CD4-positive, alpha-beta T cell treated with Interleukin-15 for 4 hours (primary cell): ENCODE measurements around the gene NEURL1B.

ENCODE experiments used
- DNase-seq: peaks from one replicate; pipeline ENCODE4 v3.0.0-alpha.2; 2020; ENCODE audit warnings: low spot score

Gene NEURL1B

DNA sequence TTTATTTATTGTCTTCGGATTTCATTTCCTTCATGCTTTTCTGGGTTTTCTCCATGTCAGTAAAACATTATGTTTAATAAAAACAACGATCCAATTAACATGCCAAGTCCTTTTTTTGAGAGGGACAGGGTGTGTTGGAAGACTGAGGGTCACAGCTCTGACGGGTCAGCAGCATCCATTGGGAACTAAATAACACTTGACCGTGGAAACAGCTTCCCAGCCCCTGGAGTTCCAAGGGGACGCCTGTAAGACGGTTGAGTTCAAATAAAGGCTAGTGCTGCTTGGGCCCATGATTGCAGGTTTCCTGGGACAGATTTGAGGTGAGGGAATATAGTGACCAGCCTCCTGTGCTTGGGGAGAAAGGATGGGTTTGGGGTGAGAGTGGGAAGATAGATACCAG lies 30.4 kb upstream of the NEURL1B start:
- no peak for DNase-seq

GRCh38 chr5:172611913-172612312 lies 29.1 kb upstream of the NEURL1B start:
- DNase-seq: no peak

DNA sequence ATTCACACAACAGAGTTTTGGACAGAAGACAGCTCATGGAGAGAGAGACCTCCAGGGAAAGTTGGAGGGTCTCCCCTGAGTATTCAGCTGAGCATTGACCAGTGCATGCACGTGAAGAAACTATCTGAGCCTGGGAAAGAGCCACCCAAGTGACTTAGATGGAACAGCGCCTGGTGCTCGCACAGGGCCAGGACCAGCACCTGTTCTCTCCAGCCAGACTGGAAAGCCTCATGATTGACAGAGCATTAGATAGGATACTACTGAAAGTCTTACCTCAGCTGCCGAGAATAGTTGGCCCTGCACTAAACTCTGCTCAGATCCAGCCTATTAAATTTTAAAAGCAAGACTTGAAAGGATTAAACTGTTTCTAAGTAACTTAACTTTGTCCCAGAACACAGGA lies 28.3 kb upstream of the NEURL1B start:
- no peak for DNase-seq

DNA sequence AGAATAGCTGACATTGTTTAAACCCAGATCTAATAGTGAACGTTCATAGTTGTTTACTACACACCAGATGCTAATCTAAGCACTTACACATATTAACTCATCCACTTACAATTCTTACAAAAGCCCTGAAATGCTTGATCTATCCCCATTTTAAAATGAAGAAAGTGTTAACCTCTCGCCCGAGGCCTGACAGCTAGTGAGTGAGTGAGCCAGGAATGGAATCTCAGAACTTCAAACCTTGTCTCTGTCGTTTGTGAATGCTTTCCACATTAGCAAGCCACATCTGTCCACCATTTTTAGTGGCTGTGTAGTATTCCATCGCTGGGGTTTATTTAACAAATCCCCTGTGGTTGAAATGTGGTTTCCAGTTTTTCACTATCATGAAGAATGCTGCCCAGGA lies 24.9 kb upstream of the NEURL1B start:
- no peak for DNase-seq

GRCh38 chr5:172616730-172617129 lies 24.3 kb upstream of the NEURL1B start:
- no peak for DNase-seq

DNA sequence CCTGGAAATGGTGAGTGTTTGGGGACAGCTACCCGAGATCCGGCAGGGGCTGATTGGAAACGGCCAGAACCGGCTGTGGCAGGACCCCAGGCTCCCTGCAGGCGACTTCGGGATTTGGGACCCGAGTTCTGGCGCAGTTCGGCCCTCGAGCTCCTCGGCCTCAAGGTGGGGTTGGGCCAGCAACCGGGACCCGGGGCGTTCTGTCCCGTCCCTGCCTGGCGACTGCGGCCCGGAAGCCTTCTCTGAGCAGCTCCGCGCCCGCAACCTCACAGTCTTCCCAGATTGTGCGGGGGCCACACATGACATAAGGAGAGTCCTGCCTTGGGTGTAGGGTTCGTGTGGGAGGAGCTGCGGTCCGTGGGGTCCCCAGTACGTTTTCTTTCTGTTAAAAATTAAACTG lies 23.2 kb upstream of the NEURL1B start:
- DNase-seq: no peak

- DNase-seq: no peak
Measured at GRCh38 chr5:172618574-172619365, 22.3 kb upstream of the NEURL1B start.

- no peak for DNase-seq
Measured at GRCh38 chr5:172620506-172620905, 20.6 kb upstream of the NEURL1B start.

- DNase-seq: no peak
Measured at GRCh38 chr5:172622091-172623046, 18.7 kb upstream of the NEURL1B start.

DNA sequence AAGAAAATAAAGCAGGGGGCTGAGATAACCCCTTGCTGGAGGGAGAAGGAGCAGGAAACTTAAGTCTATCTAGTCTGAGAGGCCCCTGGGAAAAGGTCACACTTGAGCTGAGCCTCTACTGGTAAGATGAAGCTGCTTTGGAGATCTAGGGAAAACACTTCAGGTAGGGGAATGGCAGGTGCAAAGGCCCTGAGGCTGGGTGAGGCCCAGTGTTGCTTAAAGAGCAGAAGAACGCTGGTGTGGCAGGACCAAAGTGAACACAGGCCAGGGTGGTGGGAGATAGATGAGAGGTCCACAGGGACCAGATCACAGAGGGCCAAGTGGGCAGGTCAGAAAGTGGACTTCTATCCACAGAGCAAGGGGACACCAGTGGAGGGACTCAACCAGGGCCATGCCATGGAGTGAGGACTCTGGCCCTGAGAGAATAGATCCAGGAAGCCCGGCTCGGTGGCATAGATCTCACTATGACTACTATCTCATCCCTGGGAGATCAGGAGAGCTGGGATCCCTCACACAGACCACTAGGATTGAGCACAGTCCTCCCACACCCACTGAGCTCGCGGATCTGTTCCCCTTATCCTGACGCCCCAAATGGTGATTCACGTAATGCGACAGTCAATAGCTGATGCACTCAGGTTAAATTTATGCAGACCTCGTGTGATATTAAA lies 17.6 kb upstream of the NEURL1B start:
- no peak for DNase-seq

DNA sequence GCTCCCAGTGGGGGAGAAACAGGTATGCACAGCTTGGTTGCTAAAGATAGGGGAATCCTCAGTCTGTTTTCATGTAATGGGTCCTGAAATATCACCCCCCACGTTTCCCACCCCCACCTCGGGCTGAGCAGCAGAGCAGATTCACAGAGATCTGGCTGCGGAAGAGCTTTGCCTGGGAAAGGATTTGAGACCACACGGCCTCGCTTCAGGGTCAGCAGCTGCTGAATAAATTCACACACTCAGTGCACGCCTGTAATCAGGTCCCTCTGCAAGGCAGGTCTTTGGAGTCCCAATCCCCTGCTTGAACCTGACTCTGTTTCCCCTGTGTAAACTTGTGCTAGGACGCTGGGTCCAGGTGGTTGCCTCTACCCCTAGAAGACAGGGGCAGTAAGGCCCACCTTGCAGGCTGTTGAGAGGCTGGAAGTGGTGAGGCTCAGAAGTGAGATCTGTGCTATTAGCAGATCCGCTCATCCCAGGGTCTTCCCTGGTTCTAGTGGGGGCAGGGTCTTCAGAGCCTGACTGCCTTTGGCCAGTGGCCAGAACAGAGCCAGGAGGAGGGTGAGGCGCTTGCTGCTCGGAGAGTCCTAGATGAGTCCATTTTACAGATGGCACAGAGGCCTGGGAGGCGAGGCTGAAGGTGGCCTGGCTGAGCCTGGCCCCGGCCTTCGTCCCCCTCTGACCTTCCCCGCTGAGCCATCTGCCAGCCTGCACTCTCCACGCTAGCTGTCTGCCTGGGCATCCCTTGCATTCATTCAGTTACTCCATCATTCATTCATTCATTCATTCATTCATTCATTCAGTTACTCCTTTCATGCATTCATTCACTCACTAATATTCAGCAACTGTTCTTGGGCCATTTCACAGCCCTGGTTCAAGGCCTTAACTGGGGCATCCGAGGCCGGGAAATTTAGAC lies 16.7 kb upstream of the NEURL1B start:
- DNase-seq: no peak

DNA sequence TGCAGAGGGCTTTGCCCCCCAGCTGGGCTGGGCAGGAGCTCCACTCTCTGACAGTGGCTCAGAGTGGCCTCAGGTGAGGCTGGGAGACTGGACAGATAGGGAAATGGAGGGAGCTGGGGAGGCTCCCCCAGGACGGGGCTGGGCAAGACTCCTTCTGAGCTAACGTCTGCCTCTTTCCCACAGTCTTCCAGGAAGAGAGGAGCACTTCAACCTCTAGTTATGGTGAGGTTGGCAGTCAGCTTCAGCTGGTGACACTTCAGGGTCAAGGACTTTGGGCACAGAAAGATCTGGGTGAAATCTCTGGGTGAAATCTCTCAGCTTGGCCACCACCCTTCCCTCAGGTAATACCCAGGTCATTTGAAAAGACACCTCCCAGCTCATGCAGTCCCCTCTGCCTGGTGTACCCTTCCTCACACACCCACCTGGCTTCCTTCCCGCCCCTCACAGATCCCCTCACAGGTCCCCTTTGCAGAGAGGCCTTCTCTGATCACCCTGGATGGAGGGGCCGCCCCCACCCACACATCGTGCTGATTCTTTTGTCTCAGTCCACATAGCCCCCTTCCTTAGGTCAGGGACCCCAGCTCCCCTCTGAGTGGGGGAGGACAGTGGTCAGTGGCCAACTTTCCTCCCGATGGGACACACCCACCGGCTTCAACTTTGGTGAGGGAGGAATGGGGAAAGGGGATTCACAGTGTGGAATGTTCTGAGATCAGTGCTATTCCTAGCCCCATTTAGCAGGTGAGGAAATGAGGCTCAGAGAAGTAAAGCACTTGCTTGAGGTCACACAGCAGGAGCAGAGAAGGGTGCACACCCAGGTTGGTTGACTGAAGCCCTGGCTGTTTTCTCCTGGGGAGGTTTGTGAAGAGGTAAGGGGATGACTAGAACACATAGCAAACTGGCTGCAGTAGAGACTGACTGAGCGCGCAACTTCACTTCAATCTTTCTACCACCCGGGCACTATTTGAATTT lies 15.8 kb upstream of the NEURL1B start:
- no peak for DNase-seq

GRCh38 chr5:172626031-172626581 lies 15.0 kb upstream of the NEURL1B start:
- DNase-seq: no peak

DNA sequence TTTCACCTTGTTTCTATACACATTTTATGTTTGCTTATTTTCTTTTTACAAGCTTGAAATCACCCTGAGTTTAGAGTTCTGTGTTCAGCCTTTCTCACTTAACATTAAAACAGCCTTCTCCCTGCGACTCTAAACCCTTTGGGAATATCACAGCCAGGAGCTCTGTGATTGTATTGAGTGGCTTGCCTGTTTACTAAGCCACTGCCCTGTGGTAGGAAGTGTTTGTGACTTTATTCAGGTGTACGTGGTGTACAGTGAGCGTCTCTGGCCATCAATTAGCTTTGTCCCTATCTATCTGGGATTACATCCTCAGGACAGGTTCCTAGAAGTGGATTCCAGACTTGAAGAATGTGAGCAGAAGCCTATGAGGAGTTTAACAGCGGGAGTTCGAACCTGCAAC lies 11.0 kb upstream of the NEURL1B start:
- DNase-seq: no peak

GRCh38 chr5:172630482-172630881 lies 10.6 kb upstream of the NEURL1B start:
- DNase-seq: no peak

DNA sequence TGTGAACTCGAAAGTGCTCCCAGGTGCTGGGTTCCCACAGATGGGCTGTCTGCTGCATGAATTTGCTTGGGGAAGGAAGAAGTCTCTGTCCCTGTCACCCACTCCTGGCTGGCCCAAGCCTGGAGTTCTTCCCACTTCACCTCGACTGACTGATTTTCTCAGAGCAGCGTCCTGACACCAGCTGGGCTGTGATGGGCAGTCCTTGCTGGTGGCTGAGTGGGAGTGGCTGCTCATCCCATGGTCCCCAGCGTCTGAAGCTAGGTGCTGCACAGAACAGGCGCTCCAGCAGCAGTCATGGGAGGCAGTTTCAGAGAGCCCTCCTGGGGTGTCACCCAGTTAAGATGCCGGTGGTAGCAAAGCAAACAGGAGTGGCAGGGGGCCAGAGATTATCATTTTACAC lies 10.1 kb upstream of the NEURL1B start:
- no peak for DNase-seq

- DNase-seq: no peak
Measured at GRCh38 chr5:172632346-172633092, 8.5 kb upstream of the NEURL1B start.

DNA sequence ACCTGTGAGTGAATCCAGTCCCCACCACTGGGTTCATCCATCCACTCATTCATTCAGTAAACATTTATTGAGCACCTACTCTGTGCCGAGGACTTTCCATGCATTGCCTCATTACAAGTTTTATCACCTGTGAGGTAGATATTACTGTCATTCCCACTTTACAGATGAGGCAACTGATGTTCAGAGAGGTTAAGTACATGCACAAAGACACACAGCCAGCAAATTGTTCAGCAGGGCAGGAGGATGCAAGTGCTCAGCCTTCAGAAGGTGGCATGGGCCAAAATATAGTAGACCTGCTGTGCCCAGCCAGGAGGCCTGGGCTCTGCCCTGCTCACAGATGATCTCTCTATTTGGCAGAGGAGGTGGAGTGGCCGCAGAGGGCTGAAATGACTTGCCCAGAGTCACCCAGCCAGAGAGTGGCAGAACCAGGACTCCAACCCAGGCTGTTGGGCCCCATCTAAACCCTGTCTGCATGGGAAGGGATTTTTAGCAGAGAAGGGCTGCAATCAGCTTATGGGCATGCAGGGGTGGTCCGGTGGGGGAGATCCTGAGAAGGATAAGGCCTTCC lies 7.6 kb upstream of the NEURL1B start:
- DNase-seq: no peak
